OCI-LY3 (cell line): ENCODE measurements around the gene POLR3H.

Experiments used
- H2AFZ ChIP-seq: fragments of 200-600, 300-600 bp; shearing (Covaris generic); 2 replicates; pipeline ENCODE4 v1.6.0; 2014; ENCODE audit warnings: antibody characterized with exemption, low read depth, low read length
- H3K27ac ChIP-seq: fragments of 200-600, 300-600 bp; sonication (generic); 2 replicates; pipeline ENCODE4 v1.5.1; 2014; ENCODE audit warnings: mild to moderate bottlenecking, low read length, moderate library complexity, mixed read lengths
- H3K27me3 ChIP-seq: fragments of 200-600, 300-600 bp; sonication (generic); 2 replicates; pipeline ENCODE4 v1.6.1; 2014; ENCODE audit warnings: low read depth, low read length, mixed read lengths
- H3K36me3 ChIP-seq: fragments of 200-600, 300-600 bp; sonication (generic); replicated peaks from 2 replicates; pipeline ENCODE3; 2014; ENCODE audit warnings: low read depth, low read length, mixed read lengths
- H3K4me1 ChIP-seq: fragments of 300-600, 200-600 bp; sonication (generic); 2 replicates; pipeline ENCODE4 v1.6.1; 2014; ENCODE audit warnings: low read length, mixed read lengths
- H3K4me2 ChIP-seq: fragments of 200-600, 300-600 bp; sonication (generic); 2 replicates; pipeline ENCODE4 v1.6.1; 2014; ENCODE audit warnings: low read length, mixed read lengths
- H3K4me3 ChIP-seq: fragments of 300-600, 200-600 bp; sonication (generic); 2 replicates; pipeline ENCODE4 v1.5.1; 2014; ENCODE audit warnings: antibody characterized with exemption, mild to moderate bottlenecking, low read length, moderate library complexity
- H3K79me2 ChIP-seq: fragments of 300-600, 200-600 bp; shearing (Covaris generic); 2 replicates; pipeline ENCODE4 v1.6.1; 2014; ENCODE audit warnings: mild to moderate bottlenecking, low read length, mixed read lengths
- H3K9ac ChIP-seq: fragments of 300-600, 200-600 bp; shearing (Covaris generic); 2 replicates; pipeline ENCODE4 v1.6.0; 2014; ENCODE audit warnings: mild to moderate bottlenecking, low read length, moderate library complexity
- H3K9me3 ChIP-seq: fragments of 200-600, 300-600 bp; shearing (Covaris generic); 2 replicates; pipeline ENCODE4 v1.6.1; 2014; ENCODE audit warnings: low read length, mixed read lengths; ENCODE audit not compliant: insufficient read depth
- H4K20me1 ChIP-seq: fragments of 200-600, 300-600 bp; sonication (generic); 2 replicates; pipeline ENCODE4 v1.6.1; 2016; ENCODE audit warnings: low read length, mixed read lengths; ENCODE audit not compliant: insufficient read depth
- CTCF ChIP-seq: fragments of 200-600, 300-600 bp; sonication (generic); IDR thresholded peaks from 2 replicates; pipeline ENCODE4 v1.5.1; 2014; ENCODE audit warnings: antibody characterized with exemption, low read length, low read depth
- EZH2phosphoT487 ChIP-seq: fragments of 200-600 bp; shearing (Covaris generic); IDR thresholded peaks from 2 replicates; pipeline ENCODE4 v1.6.1; 2018; ENCODE audit warnings: antibody characterized with exemption, mixed run types, low read depth

The POLR3H gene

GRCh38 chr22:41526830-41527799, 17.2 kb downstream of the POLR3H start:
- H3K4me1 ChIP-seq, result no peaks in the 10 kb centered on the region
- H3K4me3 ChIP-seq, result no peak overlapping the region
- no peak overlapping the region for H3K9ac ChIP-seq
- 0 out of 2 replicates have a peak, but pooled peaks cover 6% of the 10 kb centered on the region for H4K20me1 ChIP-seq
- TF ChIP-seq EZH2phosphoT487 (no peak), CTCF (peak; percentile 95)
- peaks cover 62% of the 10 kb centered on the region for H3K36me3 ChIP-seq
- H3K27ac ChIP-seq, result no peak overlapping the region
- no peak overlapping the region for H3K4me2 ChIP-seq
- H3K9me3 ChIP-seq, result no peaks in the 10 kb centered on the region
- no peak overlapping the region for H2AFZ ChIP-seq
- peaks cover 13% of the 10 kb centered on the region for H3K79me2 ChIP-seq
- H3K27me3 ChIP-seq, result no peaks in the 10 kb centered on the region

- Histone ChIP-seq H3K4me1 (no peaks in the 10 kb centered on the region), H3K9ac (no peak overlapping the region), H3K79me2 (peaks cover 9% of the 10 kb centered on the region), H4K20me1 (0 out of 2 replicates have a peak, but pooled peaks cover 6% of the 10 kb centered on the region), H3K4me3 (no peak overlapping the region), H3K27me3 (no peaks in the 10 kb centered on the region), H3K27ac (no peak overlapping the region), H2AFZ (no peak overlapping the region), H3K36me3 (peaks cover 54% of the 10 kb centered on the region), H3K4me2 (no peak overlapping the region), H3K9me3 (no peaks in the 10 kb centered on the region)
- TF ChIP-seq EZH2phosphoT487 (no peak), CTCF (no peak)
Measured at GRCh38 chr22:41526226-41526829, 17.9 kb downstream of the POLR3H start.

GRCh38 chr22:41525450-41526225, 18.6 kb downstream of the POLR3H start:
- Histone ChIP-seq H4K20me1 (0 out of 2 replicates have a peak, but pooled peaks cover 6% of the 10 kb centered on the region), H3K27me3 (no peaks in the 10 kb centered on the region), H3K27ac (no peak overlapping the region), H2AFZ (no peak overlapping the region), H3K4me3 (no peak overlapping the region), H3K4me1 (no peaks in the 10 kb centered on the region), H3K4me2 (no peak overlapping the region), H3K79me2 (peaks cover 3% of the 10 kb centered on the region; the same call in 1 of the 2 replicates), H3K36me3 (peaks cover 50% of the 10 kb centered on the region), H3K9me3 (no peaks in the 10 kb centered on the region), H3K9ac (no peak overlapping the region)
- TF ChIP-seq EZH2phosphoT487 (no peak), CTCF (no peak)
